Type B pancreatic cell (in vitro differentiated cells): ENCODE measurements around the gene TMIE. TPM values are rescaled to one million over a fixed set of nuclear protein-coding genes. Genes with fewer than 3 reads are reported as not detected.
A peak's percentile ranks its signal among the peaks of the same experiment; 100 is the strongest.

Experiments
- DNase-seq: peaks from one replicate; pipeline ENCODE4 v3.0.0; 2021; ENCODE audit warnings: mixed read lengths; ENCODE audit not compliant: unreplicated experiment; ENCODE audit errors: extremely low spot score
- H3K27ac Mint-ChIP-seq: 2 replicates; pipeline ENCODE4 v1.8.0; 2021; ENCODE audit warnings: mild to moderate bottlenecking, mixed read lengths
- H3K27me3 Mint-ChIP-seq: 2 replicates; pipeline ENCODE4 v1.8.0; 2021; ENCODE audit warnings: mixed read lengths
- H3K36me3 Mint-ChIP-seq: 2 replicates; pipeline ENCODE4 v1.8.0; 2021; ENCODE audit warnings: mixed read lengths
- H3K4me1 Mint-ChIP-seq: one replicate; pipeline ENCODE4 v1.8.0; 2021; ENCODE audit warnings: mixed read lengths; ENCODE audit not compliant: unreplicated experiment
- H3K4me3 Mint-ChIP-seq: 2 replicates; pipeline ENCODE4 v1.8.0; 2021; ENCODE audit warnings: mild to moderate bottlenecking, mixed read lengths
- H3K9me3 Mint-ChIP-seq: 2 replicates; pipeline ENCODE4 v1.8.0; 2021; ENCODE audit warnings: mixed read lengths
- total RNA-seq: library from RNA; stranded (reverse); gene quantifications from 2 replicates; pipeline ENCODE4 v1.2.1, GENCODE V29; 2021; ENCODE audit warnings: low replicate concordance
- TF ChIP-seq, protein P1 (sequence below): fragments of 200-600 bp; sonication (generic); conservative IDR thresholded peaks from 2 replicates; pipeline ENCODE4 v1.5.0; 2021; ENCODE audit warnings: antibody characterized with exemption, mild to moderate bottlenecking

The TMIE gene
- total RNA-seq, 1 donor from 2014 or later: 0.48 TPM

GRCh38 chr3:46684891-46685290 lies 16.3 kb upstream of the TMIE start:
- no peak overlapping the region for H3K27ac Mint-ChIP-seq
- TF ChIP-seq, protein P1, sequence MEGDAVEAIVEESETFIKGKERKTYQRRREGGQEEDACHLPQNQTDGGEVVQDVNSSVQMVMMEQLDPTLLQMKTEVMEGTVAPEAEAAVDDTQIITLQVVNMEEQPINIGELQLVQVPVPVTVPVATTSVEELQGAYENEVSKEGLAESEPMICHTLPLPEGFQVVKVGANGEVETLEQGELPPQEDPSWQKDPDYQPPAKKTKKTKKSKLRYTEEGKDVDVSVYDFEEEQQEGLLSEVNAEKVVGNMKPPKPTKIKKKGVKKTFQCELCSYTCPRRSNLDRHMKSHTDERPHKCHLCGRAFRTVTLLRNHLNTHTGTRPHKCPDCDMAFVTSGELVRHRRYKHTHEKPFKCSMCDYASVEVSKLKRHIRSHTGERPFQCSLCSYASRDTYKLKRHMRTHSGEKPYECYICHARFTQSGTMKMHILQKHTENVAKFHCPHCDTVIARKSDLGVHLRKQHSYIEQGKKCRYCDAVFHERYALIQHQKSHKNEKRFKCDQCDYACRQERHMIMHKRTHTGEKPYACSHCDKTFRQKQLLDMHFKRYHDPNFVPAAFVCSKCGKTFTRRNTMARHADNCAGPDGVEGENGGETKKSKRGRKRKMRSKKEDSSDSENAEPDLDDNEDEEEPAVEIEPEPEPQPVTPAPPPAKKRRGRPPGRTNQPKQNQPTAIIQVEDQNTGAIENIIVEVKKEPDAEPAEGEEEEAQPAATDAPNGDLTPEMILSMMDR: no peak
- H3K27me3 Mint-ChIP-seq: no peaks in the 10 kb centered on the region
- no peaks in the 10 kb centered on the region for H3K9me3 Mint-ChIP-seq
- no peak for DNase-seq
- no peaks in the 10 kb centered on the region for H3K36me3 Mint-ChIP-seq
- H3K4me1 Mint-ChIP-seq: peaks cover 5% of the 10 kb centered on the region
- no peak overlapping the region for H3K4me3 Mint-ChIP-seq

GRCh38 chr3:46685446-46685845 lies 15.7 kb upstream of the TMIE start:
- H3K27me3 Mint-ChIP-seq: no peaks in the 10 kb centered on the region
- DNase-seq: no peak
- H3K27ac Mint-ChIP-seq: no peak overlapping the region
- H3K4me1 Mint-ChIP-seq: peaks cover 4% of the 10 kb centered on the region
- no peak overlapping the region for H3K4me3 Mint-ChIP-seq
- no peaks in the 10 kb centered on the region for H3K9me3 Mint-ChIP-seq
- TF ChIP-seq, protein P1: no peak
- no peaks in the 10 kb centered on the region for H3K36me3 Mint-ChIP-seq

DNA sequence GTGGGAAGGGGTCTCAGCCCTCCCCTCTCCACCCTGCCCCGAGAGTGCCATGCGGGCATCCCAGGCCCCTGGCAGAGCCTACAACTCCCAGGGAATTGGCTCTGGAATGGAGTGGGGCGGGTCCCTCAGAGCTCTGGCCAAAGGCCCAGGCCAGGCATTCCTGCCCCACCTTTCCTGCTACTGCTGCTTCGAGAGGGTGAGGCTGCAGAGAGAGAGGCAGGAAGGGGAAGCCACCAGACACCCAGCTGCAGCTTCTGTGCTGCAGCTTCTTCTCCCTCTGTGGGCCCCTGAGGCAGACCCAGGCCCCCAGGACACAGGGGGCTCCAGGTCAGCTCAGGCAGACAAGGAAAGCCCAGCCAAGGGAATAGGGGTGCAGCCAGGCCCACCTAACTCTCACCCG lies 10.4 kb upstream of the TMIE start:
- Mint-ChIP-seq H3K9me3 (no peaks in the 10 kb centered on the region), H3K4me1 (peaks cover 5% of the 10 kb centered on the region), H3K36me3 (no peaks in the 10 kb centered on the region), H3K27me3 (peaks cover 6% of the 10 kb centered on the region), H3K27ac (peak overlapping the region; percentile 98), H3K4me3 (no peak overlapping the region)
- TF ChIP-seq, protein P1: no peak
- no peak for DNase-seq

GRCh38 chr3:46692566-46692990 lies 8.6 kb upstream of the TMIE start:
- peak overlapping the region; percentile 98 for H3K27ac Mint-ChIP-seq
- TF ChIP-seq, protein P1: no peak

DNA sequence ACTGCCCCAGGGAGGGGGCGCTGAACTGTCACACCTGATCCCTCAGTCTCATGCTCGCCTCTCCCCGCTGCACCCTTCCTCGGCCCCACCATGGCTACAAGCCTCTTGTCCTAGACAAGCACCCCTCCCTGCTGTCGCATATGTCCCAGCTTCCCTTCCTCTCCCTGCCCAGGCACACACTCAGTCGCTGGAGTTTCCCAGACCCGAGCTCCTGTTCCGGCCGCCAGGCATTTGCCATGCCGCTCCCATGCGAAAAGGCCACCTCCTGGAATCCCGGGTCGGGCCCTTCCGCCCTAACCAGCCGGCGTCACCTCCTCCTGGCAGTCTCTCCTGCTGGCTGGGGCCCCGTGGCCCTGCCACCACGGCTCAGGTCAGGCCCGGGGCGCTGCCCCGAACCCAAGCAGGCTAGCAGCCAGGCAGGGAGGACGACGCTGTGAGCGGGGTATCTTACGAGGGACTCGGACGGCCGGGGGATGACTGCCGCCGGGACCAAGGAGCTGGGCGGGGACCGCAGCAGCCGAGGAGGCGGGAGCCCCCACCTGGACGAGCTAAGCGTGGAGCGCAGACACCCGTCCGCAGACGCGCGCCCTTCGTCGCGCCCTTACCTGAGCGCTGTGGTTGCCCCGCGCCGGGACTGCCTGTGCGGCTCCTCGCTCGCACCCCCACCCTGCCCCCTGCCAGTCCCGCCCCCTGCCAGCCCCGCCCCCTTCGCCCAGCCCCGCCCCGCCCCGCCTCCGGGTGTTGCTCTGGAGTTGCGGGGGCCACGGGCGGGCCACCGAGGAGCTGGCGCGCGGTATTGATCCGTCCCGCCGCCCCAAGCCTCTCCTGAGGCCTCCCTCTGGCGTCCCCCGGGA lies 7.9 kb upstream of the TMIE start, which contains the start of gene ALS2CL:
Gene ALS2CL, minus strand, starts transcription at position 642 of the 854 bp plus-strand sequence. CDS start 4,239 bp downstream, outside the sequence.
- H3K27me3 Mint-ChIP-seq: peaks cover 6% of the 10 kb centered on the region
- H3K4me1 Mint-ChIP-seq: peaks cover 5% of the 10 kb centered on the region
- TF ChIP-seq, protein P1: no peak
- peak within 1 kb of the TSS; percentile 98 for H3K27ac Mint-ChIP-seq
- peak; percentile 77 for DNase-seq
- H3K4me3 Mint-ChIP-seq: peak within 1 kb of the TSS; percentile 90
- H3K9me3 Mint-ChIP-seq: no peaks in the 10 kb centered on the region
- H3K36me3 Mint-ChIP-seq: no peaks in the 10 kb centered on the region

More at GRCh38 chr3:46692566-46692990, 8.6 kb upstream of the TMIE start:
- H3K36me3 Mint-ChIP-seq: no peaks in the 10 kb centered on the region
- H3K4me1 Mint-ChIP-seq: peaks cover 5% of the 10 kb centered on the region
- H3K27me3 Mint-ChIP-seq: peaks cover 6% of the 10 kb centered on the region
- H3K9me3 Mint-ChIP-seq: no peaks in the 10 kb centered on the region
- no peak for DNase-seq
- H3K4me3 Mint-ChIP-seq: peak overlapping the region; percentile 90
